Epidermal melanocyte (primary cell): ENCODE measurements around the gene ERVK3-1.
"Not testable (repeated sequence)": the region's sequence is repeated elsewhere in the genome, so short reads cannot be mapped to it uniquely, and the experiment has no call there.

ENCODE experiments used
- DNase-seq: peaks from one replicate; pipeline ENCODE4 v3.0.0; 2011; ENCODE audit warnings: low spot score; ENCODE audit not compliant: insufficient read length

ERVK3-1 gene

GRCh38 chr19:58304255-58304654, 922 bp upstream of the ERVK3-1 start:
- DNase-seq: no peak

DNA sequence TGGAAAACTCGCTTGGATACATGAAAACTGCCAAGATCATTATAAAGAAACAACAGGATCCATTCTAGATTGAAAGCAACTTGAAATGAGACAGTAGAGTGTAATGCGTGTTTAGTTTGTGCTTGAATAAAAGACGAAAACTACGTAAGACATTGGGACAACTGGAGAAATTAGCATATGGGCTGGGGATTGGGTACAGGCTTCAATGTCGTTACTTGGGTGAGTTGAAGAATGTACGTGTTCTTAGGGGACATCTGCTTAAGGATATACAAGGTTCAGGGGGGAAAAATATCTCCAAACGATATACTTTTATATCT, 471 bp upstream of the ERVK3-1 start:
- no peak for DNase-seq

- no peak for DNase-seq
Measured at GRCh38 chr19:58305932-58306323, 751 bp downstream of the ERVK3-1 start.

- no peak for DNase-seq
Measured at GRCh38 chr19:58307736-58308135, 2.6 kb downstream of the ERVK3-1 start.

DNA sequence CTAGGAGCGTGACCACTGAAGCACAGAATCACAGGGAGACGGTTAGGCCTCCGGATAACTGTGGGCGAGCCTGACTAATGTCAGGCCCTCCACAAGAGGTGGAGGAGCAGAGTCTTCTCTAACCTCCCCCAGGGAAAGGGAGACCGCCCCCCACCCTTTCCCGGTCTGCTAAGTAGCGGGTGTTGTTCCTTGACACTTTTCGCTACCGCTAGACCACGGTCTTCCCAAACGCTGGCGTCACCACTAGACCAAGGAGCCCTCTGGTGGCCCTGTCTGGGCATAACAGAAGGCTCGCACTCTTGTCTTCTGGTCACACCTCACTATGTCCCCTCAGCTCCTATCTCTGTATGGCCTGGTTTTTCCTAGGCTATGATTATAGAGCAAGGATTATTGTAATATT, 5.5 kb downstream of the ERVK3-1 start:
- not testable (repeated sequence) for DNase-seq

DNA sequence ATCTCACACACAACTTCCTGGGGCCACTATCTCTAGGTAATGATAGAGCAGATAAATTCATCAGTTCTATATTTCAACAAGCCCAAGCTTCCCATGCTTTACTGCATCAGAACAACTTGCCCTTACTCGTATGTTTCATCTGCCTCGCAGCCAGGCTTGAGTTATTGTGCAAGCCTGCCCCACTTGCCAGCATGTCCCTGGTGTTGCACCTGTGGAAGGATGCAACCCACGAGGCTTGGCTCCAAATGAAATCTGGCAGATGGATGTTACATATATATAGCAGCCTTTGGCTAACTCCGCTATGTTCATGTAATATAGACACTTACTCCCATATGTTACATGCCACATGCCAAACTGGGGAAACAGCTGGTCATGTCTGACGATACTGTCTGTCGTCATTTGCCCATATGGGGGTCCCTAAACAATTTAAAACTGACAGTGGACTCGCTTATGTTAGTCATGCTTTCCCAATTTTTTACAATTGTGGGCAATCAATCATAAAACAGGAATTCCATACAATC, 6.2 kb downstream of the ERVK3-1 start:
- no peak for DNase-seq

- no peak for DNase-seq
Measured at GRCh38 chr19:58315580-58315979, 10.4 kb downstream of the ERVK3-1 start.

GRCh38 chr19:58317476-58318072, 12.4 kb downstream of the ERVK3-1 start:
- no peak for DNase-seq

DNA sequence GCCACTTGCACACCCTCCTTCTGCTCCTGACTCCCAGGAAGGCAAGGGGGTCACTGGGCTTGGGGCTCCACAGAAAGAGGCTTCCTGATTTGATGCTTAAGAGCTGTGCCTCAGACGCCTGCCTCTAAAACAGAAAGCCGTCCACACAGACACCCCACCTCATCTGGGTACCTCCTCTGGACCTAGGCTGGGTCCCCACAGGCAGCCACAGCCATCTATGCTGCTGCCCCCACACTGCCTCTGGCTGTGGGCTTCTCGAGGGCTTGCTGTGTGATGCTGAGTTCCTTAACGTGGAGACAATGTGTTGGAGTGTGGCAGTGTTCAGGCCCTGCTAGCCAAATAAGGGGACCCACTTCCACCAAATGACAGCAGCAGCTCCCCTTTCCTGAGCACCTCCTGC, 13.1 kb downstream of the ERVK3-1 start:
- DNase-seq: no peak

GRCh38 chr19:58319241-58319640, 14.1 kb downstream of the ERVK3-1 start:
- no peak for DNase-seq

GRCh38 chr19:58325311-58326022, 20.3 kb downstream of the ERVK3-1 start:
- DNase-seq: no peak

DNA sequence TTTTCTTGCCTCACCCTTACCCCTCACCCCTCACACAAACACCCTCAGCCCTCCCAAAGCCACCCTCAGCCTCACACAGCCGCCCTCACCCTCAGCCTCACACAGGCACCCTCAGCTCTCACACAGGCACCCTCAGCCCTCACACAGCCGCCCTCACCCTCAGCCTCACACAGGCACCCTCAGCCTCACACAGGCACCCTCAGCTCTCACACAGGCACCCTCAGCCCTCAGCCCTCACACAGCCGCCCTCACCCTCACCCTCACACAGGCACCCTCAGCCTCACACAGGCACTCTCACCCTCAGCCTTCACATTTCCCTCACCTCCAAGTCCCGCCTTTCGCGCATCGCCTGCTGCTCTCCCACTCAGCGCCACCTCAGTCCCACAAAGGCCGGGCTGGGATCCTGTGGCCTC, 21.3 kb downstream of the ERVK3-1 start:
- no peak for DNase-seq

DNA sequence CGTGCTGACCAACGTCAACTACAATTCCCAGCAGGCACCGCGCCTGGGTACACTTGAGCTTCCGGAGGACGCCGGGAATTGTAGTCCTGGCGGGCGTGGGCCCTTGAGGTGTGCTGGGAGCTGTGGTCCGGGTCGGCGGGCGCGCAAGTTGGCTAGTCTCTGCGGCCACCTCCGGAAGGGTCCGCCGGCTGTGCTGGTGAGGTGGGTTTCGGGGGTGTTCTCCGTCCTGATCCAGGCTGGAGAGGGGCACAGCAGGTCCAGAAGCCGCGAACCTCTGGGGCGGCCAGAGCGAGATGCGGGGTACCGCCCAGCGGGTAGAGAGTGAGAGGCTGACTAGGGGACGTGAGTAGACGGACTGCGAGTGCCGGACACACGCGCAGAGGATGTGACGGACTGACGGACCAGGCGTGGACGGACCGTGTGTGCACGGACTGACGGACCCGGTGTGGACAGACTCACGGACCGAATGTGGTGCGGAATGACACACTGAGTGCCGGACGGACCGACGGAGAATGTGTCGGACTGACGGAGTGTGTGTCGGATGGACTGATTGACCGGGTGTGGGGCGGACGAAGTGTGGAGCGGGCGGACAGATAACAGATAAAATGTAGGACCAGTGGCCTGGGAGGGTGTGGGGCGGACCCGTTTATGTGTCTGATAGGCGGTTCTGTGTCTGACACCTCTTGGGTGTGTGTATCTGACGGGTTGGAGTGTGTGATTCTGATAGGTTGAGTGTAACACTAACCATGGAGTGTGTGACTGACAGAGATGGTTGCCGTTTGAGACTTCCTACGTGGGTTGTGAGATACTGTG, 21.9 kb downstream of the ERVK3-1 start, which contains the start of gene ZSCAN22:
ZSCAN22 (plus strand) TSS at position 81 of the 813 bp plus-strand sequence. CDS start 7,809 bp downstream, outside the sequence.
- peak; percentile 94 for DNase-seq

DNA sequence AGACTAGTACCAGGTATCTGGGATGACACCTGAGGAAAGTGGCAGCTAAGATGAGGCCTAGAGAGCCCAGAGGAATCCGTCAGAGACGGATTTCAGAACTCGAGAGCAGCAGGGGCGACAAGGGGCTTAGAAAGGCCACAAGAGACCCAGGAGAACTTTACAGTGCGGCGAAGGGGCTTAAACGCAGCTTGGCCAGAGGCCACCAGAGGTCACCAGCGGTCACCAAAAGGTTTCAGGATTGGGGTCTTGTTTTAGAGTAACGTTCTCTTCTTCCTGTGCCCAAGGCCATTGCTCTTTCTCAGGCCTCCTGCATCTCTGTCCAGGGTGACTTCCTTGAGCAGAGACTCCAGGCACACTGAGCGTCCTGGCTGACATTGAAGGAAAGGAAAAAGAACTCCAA, 23.8 kb downstream of the ERVK3-1 start:
- DNase-seq: no peak

GRCh38 chr19:58330458-58330857, 25.3 kb downstream of the ERVK3-1 start:
- DNase-seq: peak; percentile 96

- no peak for DNase-seq
Measured at GRCh38 chr19:58332697-58333096, 27.5 kb downstream of the ERVK3-1 start.

DNA sequence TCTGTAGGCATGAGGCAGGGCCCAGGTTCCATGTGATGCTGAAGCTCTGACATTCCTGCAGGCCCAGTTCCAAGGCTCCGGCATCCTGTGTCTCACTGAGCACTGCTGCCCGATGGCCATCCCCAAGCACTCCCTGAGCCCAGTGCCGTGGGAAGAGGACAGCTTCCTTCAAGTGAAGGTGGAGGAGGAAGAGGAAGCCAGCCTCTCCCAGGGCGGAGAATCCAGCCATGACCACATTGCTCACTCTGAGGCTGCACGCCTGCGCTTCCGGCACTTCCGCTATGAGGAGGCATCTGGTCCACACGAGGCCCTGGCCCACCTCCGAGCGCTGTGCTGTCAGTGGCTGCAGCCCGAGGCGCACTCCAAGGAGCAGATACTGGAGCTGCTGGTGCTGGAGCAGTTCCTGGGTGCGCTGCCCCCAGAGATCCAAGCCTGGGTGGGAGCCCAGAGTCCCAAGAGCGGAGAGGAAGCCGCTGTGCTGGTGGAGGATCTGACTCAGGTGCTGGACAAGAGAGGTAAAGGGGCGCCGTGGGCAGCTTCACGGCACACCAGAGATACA, 29.6 kb downstream of the ERVK3-1 start:
- DNase-seq: no peak

DNA sequence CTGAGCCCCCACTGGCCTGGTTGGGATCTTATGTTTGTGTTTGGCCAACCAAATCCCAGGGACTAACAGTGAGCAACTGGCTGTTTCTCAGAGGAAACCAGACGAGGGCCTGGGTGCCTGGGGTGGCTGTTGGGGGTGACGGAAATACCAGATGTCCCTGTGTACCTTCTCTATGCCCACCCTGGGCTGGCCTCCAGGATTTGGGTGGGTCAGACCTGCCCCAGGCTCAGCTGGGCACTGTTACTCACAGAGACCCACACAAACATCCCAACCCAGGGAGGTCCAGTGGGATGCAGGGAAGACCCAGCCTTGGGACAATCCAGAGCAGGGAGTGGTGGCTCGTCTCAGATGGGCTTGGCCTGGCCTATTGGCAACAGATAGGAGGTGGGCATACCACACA, 30.5 kb downstream of the ERVK3-1 start:
- DNase-seq: no peak

- no peak for DNase-seq
Measured at GRCh38 chr19:58336216-58336615, 31.0 kb downstream of the ERVK3-1 start.

DNA sequence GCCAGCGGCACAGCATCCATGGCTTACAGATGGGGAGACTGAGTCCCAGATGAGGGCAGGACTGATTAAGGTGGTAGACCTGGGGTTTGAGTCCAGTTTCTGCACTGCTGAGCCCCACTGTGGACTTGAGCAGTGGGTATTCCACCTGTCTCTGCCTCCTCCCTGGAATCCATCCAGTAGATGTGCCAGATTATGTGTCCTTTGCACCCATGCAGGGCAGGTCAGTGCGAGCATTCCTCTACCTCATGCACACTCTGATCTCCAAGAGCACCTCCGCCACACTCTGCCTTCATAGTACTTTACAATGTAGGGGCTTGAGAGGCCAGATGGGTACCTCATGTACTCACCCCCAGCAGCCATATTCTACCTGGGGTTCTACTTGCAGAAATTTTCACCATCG, 31.6 kb downstream of the ERVK3-1 start:
- no peak for DNase-seq

DNA sequence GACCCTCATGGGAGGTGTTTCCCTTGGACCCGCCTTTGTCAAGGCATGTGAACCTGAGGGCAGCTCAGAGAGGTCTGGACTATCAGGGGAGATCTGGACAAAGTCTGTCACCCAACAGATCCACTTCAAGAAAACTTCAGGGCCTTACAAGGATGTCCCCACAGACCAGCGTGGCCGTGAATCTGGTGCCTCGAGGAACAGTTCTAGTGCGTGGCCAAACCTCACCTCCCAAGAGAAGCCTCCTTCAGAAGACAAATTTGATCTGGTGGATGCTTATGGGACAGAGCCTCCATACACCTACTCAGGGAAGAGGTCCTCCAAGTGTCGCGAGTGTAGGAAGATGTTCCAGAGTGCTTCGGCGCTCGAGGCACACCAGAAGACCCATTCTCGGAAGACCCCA, 33.2 kb downstream of the ERVK3-1 start:
- DNase-seq: no peak
